Thyroid gland (tissue), 4 donors: ENCODE measurements around the gene ALDH6A1.
A peak's percentile ranks its signal among the peaks of the same experiment; 100 is the strongest.

Experiments used
- POLR2A ChIP-seq, 2 donors: fragments of 450-650 bp; IDR thresholded peaks; one replicate each; pipeline ENCODE4 v1.6.1; 2017; ENCODE audit warnings: antibody characterized with exemption in 2 of 2, mild to moderate bottlenecking in 2 of 2, moderate library complexity in 1 of 2
- TF ChIP-seq, protein P1 (sequence below), 6 experiments: fragments of 200-600 bp in 3 of 6; fragments of 450-650 bp in 3 of 6; sonication (generic) in 3 of 6; IDR thresholded peaks; one replicate each; pipeline ENCODE4 v1.5.1; 2016 to 2019; ENCODE audit warnings: antibody characterized with exemption in 6 of 6, mild to moderate bottlenecking in 2 of 6, inconsistent platforms in 1 of 6, moderate library complexity in 1 of 6

DNA sequence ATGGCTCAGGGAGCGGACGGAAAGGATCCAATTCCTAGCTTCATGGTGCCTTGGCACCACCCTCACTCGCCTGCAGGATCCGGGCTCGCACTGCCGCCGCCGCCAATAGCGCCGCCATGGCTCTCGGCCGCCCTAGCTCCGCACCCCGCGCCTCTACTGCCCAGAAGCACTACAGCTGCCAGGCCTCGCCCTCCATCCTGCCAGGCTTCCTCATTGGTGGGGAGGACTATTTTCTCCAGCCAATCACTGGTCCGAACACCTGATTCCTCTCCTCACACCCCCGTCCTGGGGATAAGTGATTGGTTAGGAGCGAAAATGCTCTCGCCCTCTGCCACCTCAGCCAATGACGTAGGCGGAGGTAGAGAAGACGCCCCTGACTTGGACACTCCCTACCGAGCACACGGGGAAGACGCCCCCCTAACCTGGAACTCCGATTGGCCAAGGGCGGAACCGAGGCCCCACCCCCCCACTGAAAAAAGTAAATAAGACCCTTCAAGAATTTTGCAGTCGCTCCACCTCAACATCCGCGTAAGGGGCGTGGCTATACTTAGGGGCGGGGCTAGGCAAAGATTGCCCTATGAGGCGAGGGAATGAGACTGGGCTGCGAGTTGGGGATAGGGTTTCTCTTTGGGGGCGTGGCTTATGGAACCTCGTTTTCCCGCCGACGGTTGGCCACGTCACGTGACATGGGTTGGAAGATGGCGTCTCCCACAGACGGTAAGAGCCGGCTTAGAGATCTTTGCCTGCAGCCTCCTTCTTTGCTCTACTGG, at the start of gene ALDH6A1, which contains the start of gene LIN52:
- TF ChIP-seq, protein P1, sequence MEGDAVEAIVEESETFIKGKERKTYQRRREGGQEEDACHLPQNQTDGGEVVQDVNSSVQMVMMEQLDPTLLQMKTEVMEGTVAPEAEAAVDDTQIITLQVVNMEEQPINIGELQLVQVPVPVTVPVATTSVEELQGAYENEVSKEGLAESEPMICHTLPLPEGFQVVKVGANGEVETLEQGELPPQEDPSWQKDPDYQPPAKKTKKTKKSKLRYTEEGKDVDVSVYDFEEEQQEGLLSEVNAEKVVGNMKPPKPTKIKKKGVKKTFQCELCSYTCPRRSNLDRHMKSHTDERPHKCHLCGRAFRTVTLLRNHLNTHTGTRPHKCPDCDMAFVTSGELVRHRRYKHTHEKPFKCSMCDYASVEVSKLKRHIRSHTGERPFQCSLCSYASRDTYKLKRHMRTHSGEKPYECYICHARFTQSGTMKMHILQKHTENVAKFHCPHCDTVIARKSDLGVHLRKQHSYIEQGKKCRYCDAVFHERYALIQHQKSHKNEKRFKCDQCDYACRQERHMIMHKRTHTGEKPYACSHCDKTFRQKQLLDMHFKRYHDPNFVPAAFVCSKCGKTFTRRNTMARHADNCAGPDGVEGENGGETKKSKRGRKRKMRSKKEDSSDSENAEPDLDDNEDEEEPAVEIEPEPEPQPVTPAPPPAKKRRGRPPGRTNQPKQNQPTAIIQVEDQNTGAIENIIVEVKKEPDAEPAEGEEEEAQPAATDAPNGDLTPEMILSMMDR (IDR thresholded peaks at IDR 0.05) = peak in 2 of 6 experiments; percentile 13 to 24
- TF ChIP-seq POLR2A (IDR thresholded peaks at IDR 0.05) = peak in 1 of 2 donors; percentile 89
